GM12878 (cell line): ENCODE results near the gene MAGI2.

Experiments used
- MEF2B ChIP-seq: fragments of 450-650 bp; IDR thresholded peaks from 2 replicates; pipeline ENCODE4 v1.6.1; 2018; ENCODE audit warnings: mild to moderate bottlenecking, moderate library complexity; ENCODE audit not compliant: partially characterized antibody, poor library complexity, severe bottlenecking
- NFXL1 ChIP-seq: fragments of 450-650 bp; IDR thresholded peaks from 2 replicates; pipeline ENCODE4 v1.6.1; 2017; ENCODE audit warnings: antibody characterized with exemption, mild to moderate bottlenecking, borderline replicate concordance
- PML ChIP-seq: IDR thresholded peaks from 2 replicates; pipeline ENCODE4 v1.6.1; 2012; ENCODE audit warnings: low read length, inconsistent platforms
- POLR2A ChIP-seq: IDR thresholded peaks from 2 replicates; pipeline ENCODE4 v1.6.1; 2011; ENCODE audit warnings: low read depth, mild to moderate bottlenecking, low read length
- SUPT20H ChIP-seq: IDR thresholded peaks from 2 replicates; pipeline ENCODE4 v1.6.1; 2011; ENCODE audit warnings: low read depth, mild to moderate bottlenecking, low read length, moderate library complexity, borderline replicate concordance; ENCODE audit not compliant: control insufficient read depth

- TF ChIP-seq PML (no peak), MEF2B (no peak), NFXL1 (no peak), POLR2A (no peak), SUPT20H (no peak)
Observed at GRCh38 chr7:79465551-79465950, 12.1 kb upstream of the MAGI2 start.
